ENCODE data around the gene TMEM203. TPM values are rescaled to one million over a fixed set of nuclear protein-coding genes. Genes with fewer than 3 reads are reported as not detected.

The TMEM203 gene
- total RNA-seq, 1 donor from 2014 or later, result 43.3 TPM

DNA sequence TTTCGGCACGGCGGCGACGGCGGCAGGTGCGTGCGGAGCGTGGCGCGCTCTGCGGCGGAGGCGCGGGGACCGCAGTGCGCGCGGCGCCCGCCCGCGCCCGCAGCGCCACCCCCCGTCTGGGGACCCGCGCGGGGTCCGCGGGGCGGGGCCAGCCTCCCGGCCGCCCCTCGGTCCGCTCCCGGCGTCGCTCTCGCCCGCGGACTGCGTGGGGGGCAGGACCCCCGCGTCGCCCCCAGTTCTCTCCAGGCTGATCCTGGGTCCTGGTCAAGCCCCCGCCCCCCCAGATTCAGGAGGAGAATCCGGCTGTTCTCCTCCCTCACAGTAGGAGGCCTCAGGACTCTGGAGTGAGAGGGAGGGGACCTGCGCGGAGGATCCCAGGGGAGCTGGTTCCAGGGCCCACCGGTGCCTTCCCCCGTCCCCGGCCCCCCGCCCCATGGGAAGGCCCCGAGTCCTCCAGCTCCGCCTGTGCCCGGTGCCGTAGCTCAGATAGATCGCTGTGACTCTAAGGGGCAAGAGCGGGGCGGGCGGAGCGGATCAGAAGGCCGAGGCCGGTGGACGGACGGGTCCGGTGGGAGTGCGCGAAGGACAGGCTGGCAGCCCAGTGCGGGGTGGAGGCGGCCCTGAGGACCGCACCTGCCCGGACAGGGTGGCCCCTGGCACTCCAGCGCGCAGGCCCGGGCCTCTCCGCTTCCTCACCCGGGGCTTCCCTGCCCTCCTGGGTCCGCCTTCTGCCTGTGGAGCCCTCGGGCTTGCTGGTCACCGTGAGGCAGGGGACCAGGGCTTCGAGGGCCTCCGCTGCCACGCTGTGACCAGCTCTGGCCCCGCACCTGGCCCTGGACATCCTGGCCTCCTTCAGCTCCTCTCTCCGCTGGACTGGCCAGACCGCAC lies 17.0 kb upstream of the TMEM203 start, which contains the start of gene RNF208:
Gene RNF208 (minus strand): TSS at position 51 of the 888 bp plus-strand sequence. CDS start 1,028 bp downstream, outside the sequence.
- ATAC-seq (peak; percentile 5), DNase-seq (peak; percentile 60)
- intact Hi-C loops (cut with micrococcal nuclease), result no loop called here

DNA sequence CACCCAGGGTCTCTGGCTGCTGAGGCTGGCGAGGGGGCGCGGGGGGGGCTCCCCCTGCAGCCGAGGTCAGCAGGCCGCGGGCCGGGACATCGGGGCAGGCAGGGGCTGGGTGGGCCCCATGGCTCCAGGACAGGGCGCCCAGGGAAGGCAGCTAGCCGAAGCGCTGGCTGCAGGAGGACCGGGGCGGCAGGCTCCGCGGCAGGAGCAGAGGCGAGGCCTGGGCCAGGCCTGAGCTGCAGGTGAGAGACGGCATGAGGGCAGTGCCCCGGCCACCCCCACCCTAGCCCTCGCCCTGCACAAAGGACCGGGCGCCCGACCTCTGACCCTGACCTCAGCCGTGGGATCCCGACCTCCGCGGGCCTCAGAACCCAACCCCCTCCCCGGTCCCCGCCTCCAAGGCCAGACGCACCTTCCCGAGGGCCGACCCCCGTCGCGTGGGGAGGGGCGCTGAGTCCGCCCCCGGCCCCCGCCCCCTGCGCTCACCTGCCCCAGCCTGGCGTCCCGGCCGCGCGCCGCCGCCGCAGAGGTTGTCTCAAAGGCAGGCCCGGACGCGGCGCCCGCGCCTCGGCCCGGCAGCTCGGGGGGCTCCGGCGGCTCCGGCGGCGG lies 16.2 kb upstream of the TMEM203 start:
- DNase-seq, result no peak
- intact Hi-C loops (cut with micrococcal nuclease), result no loop called here
- no peak for ATAC-seq

DNA sequence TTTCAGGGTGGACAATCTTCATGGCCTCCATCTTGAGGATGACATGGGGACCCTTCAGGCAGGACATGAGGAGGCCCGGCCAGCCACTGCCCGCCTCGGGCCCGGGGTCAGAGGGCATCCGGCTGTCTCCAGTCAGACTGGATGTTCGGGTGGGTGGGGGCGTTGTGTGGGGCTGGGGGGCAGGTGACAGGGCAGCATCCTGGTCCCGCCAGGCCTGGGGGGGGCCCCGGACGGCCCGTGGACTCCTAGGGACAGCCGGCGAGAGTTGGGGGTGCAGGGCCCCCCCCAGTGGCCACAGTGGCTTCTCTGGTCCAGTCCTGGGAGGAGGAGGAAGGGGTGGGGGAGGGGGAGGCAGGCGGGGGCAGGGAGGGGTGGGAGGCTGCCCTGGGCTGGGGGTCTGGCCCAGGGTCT lies 15.7 kb upstream of the TMEM203 start:
- intact Hi-C loops (cut with micrococcal nuclease), result no loop called here

DNA sequence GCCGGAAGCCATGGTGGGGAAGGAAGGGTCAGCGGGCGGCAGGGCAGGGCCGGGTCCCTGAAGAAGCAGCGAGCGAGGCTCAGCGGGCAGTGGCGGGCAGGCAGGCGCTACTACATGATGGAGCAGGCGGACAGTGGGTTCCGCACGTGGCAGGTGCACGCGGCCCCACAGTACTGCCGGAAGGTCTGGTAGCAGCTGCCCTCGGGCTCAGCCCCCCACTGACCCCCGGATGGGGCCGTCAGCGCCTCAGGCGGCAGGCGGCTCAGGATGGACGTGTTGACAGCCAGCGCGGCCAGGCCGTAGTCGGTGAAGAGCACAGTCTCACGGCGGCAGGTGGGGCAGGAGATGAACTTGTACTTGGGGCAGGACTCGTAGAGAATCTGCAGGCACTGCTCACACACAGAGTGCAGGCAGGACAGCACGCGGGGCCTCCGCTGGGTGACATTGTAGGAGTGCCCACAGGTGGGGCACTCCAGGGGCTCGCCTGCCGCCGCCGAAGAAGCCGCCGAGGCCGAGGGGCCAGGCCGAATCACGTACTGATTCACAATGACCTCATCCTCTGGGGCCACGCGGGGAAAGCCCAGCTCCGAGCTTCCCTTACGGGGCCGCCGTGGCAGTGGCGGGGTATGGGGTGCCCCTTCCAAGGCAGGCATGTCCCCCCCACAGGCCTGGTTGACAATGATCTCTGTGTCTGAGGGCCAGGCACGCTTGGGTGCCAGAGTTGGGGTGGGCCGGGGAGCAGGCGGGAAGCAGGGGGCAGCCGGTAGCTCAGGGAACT lies 15.1 kb upstream of the TMEM203 start:
- DNase-seq (no peak), ATAC-seq (no peak)
- intact Hi-C loops (cut with micrococcal nuclease), result no loop called here

More for the DNA sequence above, 15.7 kb upstream of the TMEM203 start:
- ATAC-seq (no peak), DNase-seq (no peak)

DNA sequence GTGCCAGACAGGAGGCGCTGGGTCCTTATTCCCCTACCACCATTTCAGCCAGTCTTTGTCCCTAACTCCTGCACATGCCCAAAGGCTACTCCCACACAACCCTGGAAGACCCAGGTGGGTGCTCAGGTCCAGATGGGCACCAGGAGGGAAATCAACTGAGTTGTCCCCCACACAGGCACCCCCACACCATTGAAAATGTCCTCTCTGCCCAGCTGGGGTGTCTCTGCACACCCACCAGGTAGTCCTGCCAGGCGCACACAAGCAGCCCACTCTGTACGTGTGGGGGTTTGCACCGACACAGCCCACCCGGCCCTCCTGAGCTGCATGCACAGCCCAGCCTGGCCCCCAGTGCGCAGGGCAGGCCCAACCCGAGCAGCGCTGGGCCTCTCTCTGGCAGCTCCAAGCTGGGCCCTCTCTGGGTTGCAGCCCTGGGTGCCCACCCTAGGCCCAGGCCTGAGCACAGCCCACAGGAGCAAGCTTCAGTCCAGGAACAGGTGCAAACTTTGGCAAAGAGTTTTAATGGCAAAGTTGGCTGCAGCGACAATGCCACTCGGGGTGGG lies 14.4 kb upstream of the TMEM203 start:
- DNase-seq, result no peak
- ATAC-seq, result no peak
- intact Hi-C loops (cut with micrococcal nuclease), result no loop called here

DNA sequence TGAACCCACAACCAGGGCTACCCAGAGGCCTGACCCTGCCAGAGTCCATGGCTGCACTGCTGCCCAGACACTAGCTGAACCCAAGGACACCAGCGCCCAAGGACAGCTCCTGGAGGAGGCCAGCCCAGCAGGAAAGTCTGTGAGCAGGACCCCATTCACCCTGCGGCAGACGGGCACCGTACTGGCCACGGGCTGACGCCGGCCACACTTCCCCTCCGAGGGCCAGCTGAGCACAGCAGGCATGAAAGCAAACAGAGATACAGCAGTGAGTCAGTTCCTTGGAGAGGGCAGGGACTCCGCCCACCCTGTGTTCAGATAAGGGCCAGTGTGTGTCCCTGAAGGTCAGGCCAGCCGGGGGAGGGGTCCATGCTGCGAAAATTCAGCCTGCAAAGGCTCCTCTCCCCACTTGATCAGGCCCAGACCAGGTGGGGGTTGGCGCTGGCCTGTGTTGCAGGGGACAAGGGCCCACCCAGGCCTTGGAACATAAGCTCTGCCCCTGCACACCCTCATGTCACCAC lies 13.4 kb upstream of the TMEM203 start:
- ATAC-seq (peak; percentile 17), DNase-seq (no peak)
- intact Hi-C loops (cut with micrococcal nuclease), result no loop called here

DNA sequence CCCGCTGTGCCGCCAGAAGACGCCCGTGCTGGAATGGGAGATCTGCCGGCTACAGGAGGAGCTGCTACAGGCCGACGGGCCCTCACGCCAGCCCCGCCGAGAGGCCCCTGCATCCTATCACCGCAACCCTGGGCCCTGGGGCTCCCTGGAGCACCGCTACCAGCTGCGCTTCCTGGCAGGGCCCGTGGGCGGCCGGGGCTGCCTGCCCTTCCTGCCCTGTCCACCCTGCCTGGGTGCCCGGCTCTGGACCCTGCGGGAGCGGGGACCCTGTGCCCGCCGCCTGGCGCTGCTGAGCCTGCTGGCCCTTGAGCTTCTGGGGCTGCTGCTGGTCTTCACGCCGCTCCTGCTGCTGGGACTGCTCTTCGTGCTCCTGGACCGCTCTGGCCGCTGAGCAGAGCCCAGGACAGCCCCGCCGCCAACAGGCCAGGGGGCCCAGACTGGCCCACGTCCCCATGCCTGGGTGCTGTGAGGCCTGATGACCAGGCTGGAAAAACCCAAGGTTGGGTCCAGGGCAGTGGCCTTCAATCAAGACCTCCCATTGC lies 12.8 kb upstream of the TMEM203 start:
- intact Hi-C loops (cut with micrococcal nuclease), result no loop called here
- ATAC-seq (no peak), DNase-seq (no peak)

DNA sequence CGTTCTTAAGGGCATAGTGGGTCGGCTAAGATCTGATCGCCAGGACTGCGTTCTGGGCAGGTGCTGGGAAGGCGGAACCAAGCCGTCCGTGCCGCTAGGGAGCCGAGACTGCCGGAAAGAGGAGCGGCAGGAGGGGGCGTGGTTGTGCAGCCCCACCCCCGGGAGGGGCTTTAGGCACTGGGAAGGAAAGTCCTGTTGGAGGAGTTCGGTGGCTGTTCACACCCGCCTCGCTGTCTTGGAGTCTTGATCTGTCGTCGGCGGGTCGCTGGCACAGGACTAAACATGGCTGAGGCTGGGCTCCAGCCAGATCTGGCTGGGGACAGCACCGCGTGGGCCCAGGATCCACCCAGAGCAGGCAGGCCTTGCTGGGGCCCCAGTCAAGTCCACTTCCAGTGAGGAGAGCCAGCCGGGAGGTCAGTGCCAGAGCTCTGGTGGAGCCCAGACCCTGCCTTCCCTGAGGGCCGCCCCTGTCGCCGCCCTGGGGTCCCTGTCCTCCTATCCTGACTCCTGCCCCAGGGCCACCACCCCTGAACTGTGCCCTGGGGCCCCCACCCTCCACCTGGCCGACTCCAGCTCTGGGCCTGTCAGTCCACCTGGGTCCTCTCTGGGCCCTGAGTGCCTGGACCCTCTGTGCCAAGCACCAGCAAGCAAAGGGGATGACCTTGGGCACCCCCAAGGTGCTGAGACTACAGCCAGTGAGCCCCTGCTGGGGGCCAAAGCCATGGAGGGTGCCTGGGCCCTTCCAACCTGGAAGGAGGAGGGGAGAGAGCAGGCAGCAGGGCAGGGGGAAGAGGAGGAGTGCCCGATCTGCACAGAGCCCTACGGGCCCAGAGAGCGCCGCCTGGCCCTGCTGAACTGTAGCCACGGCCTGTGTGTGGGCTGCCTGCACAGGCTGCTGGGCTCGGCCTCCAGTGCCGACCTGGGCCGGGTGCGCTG lies 12.1 kb upstream of the TMEM203 start:
- ATAC-seq (peak; percentile 60), DNase-seq (peak; percentile 81)
- intact Hi-C loops (cut with micrococcal nuclease), result no loop called here

DNA sequence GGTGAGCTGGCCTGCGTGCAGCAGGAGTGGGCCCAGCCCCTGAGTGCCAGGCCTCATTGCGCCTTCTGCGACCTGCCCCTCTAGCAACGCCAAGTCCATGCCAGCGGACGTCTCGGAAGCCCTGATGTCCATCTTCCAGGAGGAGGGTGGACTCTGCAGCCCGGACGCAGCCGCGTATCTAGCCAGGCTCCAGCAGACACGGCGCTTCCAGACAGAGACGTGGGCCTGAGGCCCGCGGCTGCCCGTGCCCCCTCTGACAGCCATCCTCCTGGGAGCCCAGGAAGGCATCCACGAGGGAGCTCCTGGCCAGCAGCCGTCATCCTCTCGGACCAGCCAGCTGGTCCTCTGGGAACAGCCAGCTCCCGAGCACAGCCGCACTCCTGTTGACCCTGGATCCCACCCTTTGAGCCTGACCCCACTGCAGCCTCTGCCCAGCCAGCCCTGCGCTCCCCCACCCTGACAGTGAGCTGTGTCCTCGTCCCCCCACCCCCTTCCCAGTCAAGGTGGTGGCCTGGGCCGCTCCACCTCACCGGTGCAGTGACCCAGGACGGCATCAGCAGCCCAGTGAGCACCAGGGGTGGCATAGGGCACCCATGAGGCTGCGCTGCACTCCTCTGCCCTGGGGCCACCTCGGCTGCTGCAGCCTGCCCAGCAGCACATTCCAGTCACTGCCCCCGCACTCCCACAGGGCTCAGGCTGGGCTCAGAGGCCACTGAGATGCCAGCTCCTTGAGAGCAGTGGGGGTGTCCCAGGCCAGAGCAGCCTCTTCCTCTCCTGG lies 10.9 kb upstream of the TMEM203 start:
- ATAC-seq (no peak), DNase-seq (no peak)
- intact Hi-C loops (cut with micrococcal nuclease), result no loop called here

DNA sequence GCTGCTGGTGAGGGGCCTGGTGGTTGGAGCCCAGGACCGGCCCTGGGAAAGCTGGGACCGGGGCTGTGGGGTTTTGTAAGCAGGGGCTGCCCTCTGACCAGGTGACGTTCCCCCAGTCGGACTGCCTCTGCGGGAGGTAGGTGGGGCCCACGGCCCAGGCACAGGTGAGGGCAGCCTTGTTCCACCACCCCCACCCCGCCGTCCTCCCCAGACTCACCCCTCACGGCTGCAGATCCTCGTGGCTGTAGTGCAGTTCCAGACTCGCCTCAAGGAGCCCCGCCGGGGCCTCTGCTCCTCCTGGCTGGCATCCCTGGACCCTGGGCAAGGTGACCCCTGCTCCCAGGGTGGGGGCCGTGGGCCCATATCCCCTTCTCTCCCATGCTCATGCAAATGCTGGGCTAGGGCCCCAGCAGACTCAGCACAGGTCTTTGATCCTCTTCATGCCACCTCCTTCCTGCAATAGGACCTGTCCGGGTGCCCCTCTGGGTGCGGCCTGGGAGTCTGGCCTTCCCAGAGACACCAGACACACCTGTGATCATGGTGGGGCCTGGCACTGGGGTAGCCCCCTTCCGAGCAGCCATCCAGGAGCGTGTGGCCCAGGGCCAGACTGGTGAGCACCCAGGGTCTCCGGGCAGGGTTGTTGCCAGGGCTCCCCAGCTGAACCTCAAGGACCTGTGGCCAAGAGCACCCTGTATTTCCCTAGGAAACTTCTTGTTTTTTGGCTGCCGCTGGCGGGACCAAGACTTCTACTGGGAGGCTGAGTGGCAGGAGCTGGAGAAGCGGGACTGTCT lies 9.9 kb upstream of the TMEM203 start:
- intact Hi-C loops (cut with micrococcal nuclease), result no loop called here
- ATAC-seq, result no peak
- no peak for DNase-seq

DNA sequence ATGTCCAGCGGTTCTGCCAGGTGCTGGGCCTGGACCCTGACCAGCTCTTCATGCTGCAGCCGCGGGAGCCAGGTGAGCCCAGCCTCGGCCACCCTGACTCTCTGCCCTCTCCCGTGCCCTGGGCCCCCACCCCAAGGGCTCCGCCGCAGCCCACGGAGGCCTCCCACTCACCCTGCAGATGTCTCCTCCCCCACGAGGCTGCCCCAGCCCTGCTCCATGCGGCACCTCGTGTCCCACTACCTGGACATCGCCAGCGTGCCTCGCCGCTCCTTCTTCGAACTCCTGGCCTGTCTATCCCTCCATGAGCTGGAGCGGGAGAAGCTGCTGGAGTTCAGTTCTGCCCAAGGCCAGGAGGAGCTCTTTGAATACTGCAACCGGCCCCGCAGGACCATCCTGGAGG lies 9.2 kb upstream of the TMEM203 start:
- intact Hi-C loops (cut with micrococcal nuclease), result no loop called here
- no peak for DNase-seq
- ATAC-seq, result no peak

DNA sequence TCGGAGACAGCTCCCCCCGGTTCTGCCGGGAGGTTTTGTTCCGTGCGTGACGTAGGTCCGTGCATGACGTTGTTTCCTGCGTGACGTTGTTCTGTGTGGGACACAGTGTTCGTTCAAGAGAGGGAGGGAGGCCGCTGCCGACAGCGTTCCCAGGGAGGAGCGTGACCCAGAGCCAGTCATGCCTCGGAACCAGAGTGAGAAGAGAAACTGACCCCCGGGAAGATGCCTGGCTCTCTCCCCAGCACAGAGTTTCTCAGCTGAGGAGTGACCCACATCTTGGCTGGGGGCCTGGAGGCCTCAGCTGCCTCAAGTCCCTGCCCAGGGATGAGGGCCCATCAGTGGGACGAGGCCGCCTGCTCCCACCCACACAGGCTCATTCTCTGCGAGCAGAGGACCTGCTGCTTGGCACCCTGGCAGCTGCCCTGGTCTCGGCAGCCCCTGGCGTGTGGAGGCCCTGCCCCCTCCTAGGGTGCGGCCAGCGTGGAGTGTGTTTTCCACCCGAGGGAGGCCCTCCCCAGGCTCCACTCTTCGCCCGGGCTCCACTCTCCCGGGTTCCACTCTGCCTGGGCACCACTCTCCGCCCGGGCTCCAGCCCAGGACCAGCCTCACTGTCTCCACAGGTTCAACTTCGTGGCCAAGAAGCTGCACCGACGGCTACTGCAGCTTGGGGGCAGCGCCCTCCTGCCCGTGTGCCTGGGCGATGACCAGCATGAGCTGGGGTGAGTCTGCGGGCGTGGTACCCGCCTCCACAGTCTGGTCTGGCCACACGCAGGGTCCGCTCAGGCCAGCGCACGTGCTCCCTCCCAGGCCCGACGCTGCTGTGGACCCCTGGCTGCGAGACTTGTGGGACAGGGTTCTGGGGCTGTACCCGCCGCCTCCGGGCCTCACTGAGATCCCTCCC lies 8.0 kb upstream of the TMEM203 start:
- no peak for ATAC-seq

DNA sequence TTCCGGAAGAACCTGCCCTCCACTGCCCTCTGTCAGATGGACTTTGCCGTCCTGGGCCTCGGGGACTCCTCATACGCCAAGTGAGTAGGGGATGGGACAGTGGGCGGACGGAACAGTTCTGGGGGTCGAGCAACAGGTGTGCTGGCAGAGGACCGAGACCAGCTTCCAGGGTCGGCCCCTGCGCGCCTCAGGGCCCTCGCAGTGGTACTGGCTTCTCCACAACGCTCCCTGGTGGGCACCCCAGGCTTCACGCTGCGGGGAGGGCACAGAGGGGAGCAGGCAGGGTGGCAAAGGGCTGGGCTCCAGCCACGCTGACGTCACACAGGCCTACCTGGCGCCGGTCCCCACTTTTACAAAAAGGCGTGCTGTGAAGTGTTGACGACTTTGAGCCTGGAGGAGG lies 7.1 kb upstream of the TMEM203 start:
- no peak for ATAC-seq
- no peak for DNase-seq
- intact Hi-C loops (cut with micrococcal nuclease), result no loop called here

More for the DNA sequence above, 8.0 kb upstream of the TMEM203 start:
- intact Hi-C loops (cut with micrococcal nuclease), result no loop called here
- no peak for DNase-seq

DNA sequence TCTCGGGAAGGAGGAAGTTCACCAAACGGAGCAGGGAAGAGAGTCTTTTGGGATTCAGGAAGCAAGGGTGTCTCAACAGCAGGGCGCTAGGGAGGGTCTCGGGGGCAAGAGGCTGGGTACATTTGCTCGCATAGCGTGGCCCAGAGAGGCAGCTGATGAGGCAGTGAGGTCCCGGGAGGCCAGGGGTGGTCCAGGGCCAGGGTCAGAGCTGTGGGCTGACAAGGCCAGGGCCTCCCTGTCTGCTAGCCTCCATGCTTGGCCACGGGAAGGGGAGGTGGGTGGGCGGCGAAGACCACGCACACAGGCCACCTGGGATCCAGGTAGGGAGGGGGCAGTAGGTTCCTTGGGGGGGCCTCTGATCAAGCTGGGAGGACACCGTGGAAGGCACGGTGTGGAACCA lies 6.1 kb upstream of the TMEM203 start:
- DNase-seq, result no peak
- intact Hi-C loops (cut with micrococcal nuclease), result no loop called here
- no peak for ATAC-seq

DNA sequence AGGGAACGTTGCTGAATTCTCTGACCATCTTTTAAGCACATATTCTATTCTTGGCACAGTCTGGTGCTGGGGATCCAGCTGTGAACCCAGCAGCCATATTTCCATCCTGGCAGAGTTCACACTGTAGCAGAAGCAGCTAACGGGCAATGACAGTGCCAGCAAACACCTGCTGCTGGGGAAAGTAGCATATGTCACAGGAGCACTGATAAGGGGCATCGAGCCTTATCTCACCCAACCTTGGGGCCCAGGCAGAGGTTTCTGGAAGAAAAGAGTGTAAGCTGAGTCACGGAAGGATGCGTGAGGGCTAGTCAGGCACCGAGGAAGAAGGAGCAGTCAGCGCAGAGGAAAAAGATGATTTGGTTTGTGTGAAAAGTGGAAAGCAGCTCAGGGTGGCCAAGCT lies 1.2 kb upstream of the TMEM203 start:
- DNase-seq (no peak), ATAC-seq (no peak)
- intact Hi-C loops (cut with micrococcal nuclease), result no loop called here

DNA sequence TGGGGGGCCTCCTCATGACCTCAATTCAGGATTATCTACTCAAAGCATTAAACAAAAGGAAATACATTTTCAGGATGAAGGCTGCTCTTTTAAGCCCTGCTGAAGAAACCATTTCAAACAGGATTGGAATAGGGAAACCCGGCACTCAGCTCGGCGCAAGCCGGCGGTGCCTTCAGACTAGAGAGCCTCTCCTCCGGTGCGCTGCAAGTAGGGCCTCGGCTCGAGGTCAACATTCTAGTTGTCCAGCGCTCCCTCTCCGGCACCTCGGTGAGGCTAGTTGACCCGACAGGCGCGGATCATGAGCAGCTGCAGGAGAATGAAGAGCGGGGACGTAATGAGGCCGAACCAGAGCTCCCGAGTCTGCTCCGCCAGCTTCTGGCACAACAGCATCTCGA lies 720 bp downstream of the TMEM203 start:
- intact Hi-C loops (cut with micrococcal nuclease), result no loop called here
- ATAC-seq (no peak), DNase-seq (no peak)
